Activated gamma-delta T cell treated with anti-CD3 and anti-CD28 coated beads, Interleukin-2, amount 50 U/mL, for 16 hours (primary cell): ENCODE results near the gene CRISP2.
"Not testable (repeated sequence)": the region's sequence is repeated elsewhere in the genome, so short reads cannot be mapped to it uniquely, and the experiment has no call there.

Experiments used
- DNase-seq: peaks from one replicate; pipeline ENCODE4 v3.0.0-alpha.2; 2020; ENCODE audit warnings: low read depth

Gene CRISP2

GRCh38 chr6:49713346-49713745 lies at the start of gene CRISP2:
Gene CRISP2 (minus strand): TSS chr6:49713543. CDS start chr6:49709196, 4,347 bp downstream.
- DNase-seq = no peak

GRCh38 chr6:49744259-49744658 lies 30.9 kb upstream of the CRISP2 start, which contains the start of gene CRISP3:
Gene CRISP3 (minus strand): TSS chr6:49744388. CDS start chr6:49744367, 21 bp downstream.
- DNase-seq = no peak

- no peak for DNase-seq
These were observed 30.1 kb upstream of the CRISP2 start for GRCh38 chr6:49743429-49743828.

- no peak for DNase-seq
These were observed 26.1 kb upstream of the CRISP2 start for GRCh38 chr6:49739423-49739822.

GRCh38 chr6:49736017-49736508 lies 22.7 kb upstream of the CRISP2 start:
- DNase-seq = no peak

DNA sequence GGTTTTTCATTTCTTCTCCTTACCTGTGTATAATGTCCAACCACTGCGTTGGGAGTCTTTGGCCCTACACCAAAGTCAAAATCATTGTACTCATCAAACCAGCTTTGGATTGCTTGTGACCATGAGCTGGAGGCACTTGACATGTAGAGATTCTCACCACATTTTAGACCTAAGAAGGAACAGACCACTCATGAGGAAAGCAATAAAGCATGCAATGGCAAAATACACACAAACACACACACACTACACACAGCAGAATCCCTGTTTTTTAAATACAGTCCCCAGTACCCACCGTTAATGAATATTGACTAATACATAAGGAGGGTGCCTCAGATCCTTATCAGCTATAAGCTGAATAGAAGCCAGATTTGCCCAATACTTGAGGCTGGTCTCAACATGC lies 20.3 kb upstream of the CRISP2 start:
- no peak for DNase-seq

GRCh38 chr6:49732781-49733180 lies 19.4 kb upstream of the CRISP2 start:
- no peak for DNase-seq

DNA sequence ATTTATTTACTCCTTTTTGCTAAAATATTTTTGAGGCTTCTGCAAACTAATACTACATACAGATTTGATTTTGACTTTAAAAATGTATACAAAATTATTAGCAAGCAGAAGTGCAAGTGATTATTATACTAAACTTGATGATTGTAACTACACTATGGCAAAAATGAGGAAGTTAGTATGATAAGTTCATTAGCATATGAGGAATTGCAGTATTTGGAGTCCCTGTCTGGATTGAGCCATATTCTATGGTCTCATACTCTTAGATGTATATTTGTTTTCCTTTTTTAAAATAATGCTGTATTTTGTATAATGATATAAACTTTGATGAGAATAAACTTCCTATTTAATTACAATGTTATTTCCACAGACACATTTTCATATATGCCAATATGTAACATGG lies 16.9 kb upstream of the CRISP2 start:
- no peak for DNase-seq

- not testable (repeated sequence) for DNase-seq
These were observed 10.6 kb upstream of the CRISP2 start for GRCh38 chr6:49723917-49724316.

GRCh38 chr6:49721297-49721696 lies 8.0 kb upstream of the CRISP2 start:
- DNase-seq = no peak

DNA sequence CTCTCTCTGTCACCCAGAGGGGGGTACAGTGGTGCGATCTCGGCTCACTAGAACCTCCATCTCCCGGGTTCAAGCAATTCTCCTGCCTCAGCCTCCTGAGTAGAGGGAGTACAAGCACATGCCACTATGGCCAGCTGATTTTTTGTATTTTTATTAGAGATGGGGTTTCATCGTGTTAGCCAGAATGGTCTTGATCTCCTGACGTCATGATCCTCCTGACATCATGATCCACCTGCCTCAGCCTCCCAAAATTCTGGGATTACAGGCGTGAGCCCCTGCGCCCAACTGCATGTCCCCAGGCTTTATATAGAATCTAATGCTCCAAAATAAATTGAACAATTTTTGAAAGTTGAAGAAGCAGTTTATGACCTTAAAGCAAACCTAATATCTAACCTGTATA lies 7.0 kb upstream of the CRISP2 start:
- DNase-seq = no peak

DNA sequence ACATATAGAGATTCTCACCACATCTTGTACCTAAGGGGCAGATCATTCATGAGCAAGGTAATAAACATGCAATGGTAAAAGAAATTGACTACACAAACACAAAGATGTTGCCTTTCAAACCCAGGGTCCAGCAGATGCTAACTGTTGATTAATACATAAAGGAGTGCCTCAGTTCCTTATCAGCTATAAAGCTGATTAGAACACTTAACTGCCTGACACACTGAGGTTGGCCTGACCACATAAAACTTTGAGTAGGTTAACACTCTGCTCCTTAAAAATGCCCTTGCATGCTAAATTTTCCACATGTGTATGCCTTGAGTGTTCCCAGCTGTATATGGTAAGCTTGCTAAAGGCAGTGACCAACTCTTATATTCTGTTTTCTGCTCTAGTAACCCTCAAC lies 14.9 kb downstream of the CRISP2 start:
- DNase-seq = no peak

DNA sequence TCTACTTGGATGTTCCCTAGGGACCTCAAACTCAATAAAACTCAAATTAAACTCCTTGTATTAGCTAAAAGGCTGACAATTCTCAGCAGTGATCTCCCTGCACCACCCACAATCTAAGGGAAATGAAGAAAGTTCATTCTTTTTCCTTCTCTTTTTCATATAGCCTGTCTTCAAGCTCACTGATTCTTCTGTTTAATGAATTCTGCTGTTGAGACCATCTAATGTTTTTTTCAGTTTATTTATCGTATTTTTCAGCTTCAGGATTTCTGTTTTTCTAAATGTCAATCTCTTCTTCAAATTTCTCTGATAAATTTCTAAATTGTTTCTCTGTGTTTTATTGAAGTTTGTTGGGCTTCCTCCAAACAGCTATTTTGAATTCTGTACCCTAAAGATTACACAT lies 19.8 kb downstream of the CRISP2 start:
- DNase-seq = no peak

GRCh38 chr6:49692534-49692933 lies 20.8 kb downstream of the CRISP2 start:
- DNase-seq = no peak

- DNase-seq = no peak
These were observed 36.6 kb downstream of the CRISP2 start for GRCh38 chr6:49676671-49677281.

DNA sequence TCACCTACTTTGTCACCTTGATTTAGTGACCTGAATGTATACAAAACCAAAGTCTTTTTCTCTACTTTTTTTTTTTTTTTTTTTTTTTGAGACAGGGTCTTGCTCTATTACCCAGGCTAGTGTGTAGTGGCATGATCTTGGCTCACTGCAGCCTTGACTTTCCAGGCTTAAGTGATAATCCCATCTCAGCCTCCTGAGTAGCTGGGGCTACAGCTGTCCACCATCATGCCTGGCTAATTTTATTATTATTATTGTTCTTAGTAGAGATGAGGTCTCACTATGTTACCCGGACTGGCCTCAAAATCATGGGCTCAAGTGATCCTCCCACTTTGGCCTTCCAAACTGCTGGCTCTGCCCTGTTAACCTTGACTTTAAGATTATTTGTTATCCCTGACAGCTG lies 37.5 kb downstream of the CRISP2 start:
- DNase-seq = no peak

DNA sequence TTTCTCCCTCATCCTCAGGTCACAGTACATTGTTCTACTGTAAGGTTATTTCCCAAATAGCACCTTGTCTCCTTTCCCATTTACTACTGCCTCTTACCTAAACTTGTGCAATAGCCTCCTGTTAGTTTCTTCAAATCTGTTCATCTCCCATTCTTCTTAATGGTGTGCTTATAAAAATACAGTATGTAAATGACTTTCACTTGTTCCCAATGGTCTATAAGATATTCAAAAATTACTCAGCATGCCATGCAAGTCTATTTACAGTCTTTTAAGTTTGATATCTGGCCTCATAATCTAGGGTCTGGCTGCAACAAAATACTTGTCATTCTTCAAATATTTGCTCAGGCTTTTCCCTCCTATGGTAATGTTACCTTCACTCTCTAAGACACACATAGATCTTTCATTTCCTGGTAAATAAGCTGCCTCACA lies 45.2 kb downstream of the CRISP2 start:
- DNase-seq = no peak

DNA sequence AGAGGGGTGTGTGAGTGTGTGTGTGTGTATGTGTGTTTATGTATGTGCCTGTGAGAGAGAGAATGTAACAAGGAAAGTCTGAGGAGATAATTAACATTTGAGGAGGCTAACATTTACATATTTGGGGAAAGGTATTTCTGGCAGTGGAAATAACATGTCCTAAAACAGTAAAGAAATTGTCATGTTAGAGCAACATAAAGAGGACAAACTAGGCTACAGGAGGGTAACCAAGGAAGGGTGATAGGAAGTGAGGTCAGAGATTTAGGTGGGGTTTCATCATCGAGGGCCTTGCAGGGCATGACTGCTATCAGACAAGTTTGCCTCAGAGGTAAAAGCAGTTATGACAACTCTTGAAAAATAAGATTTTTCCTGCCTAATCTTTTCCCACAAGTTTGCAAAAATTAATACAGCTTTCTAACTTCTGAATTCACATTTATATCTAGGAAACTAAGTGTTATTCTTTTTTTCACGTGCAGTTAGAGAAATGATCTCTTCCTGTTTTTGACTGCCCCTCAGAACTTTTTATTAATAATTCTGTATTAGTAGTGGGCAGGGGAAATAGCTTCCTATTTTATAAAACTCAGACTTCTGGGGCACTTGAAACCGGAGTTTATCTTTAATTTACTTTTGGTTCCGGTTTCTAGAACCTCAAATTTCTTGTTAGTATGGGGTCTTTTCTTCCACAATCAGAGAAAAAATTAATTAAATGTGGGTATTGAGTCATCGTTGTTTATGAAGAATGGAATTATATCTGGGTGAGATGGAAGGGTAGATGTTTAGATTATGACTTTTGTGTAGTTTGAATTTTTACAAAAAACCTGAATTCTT lies 46.2 kb downstream of the CRISP2 start:
- no peak for DNase-seq

DNA sequence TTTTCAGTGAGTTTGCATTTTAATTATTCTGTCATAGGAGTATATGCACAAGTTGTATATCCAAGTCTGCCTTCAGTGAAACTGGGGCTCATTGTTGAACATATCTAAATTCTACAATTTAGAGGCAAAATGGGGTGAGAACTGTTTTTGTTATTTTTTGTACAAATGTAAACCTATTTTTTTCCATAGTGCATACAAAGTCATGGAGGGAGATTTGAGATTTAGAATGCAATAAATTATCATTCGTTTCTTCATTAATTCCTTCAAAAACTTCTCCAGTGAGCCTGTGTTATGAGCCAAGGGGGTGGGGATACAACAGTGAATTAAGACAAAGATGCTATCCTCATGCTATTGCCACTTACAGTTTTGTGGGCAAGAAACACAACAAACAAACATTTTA lies 46.9 kb downstream of the CRISP2 start:
- DNase-seq = no peak

DNA sequence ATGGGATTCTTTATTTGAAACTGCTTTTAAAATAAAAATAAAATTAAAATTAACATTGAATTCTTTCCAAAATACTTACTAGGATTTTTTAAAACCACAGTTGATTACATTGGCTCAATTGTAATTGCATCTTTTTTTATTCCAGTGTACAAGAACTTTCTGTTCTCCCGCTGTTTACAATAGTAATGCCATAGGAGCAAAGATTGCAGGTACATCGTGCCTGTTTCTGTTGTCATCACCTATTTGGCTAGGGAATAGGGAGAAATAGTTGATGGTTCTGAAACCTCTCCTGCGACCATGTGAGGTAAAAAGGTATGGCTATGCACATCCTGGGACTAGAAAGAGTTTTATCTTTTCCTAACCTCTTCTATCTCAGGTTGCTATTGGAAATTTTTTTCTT lies 48.5 kb downstream of the CRISP2 start:
- no peak for DNase-seq

- not testable (repeated sequence) for DNase-seq
These were observed 49.3 kb downstream of the CRISP2 start for GRCh38 chr6:49664054-49664453.

- no peak for DNase-seq
These were observed 50.5 kb downstream of the CRISP2 start for GRCh38 chr6:49662892-49663261.

DNA sequence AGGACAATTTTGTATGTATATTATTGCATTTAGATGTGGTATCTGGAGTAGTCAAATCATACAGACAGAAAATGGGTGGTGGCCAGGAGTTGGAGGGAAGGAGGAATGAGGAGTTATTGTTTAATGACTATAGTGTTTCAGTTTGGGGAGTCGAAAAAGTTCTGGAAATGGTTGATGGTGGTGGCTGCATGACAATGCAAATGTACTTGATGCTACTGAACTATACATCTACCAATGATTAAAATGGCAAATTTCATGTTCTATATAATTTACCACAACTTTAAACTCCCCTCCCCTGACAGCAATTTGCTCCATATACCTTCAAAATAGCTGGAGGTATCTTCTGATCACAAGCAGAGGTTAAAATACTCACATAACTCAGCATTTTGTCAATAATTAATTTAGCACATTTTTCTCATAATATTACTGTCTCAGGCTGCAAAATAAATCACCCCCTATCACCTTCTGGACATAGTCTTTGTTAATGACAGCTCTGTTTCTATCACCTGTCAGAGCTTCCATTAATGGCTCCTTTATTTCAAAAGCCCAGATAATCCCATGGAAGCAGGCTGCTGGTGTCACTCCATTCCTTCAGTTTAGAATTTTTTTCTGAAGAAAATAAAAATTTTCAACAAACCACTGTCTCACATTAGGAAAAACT lies 51.0 kb downstream of the CRISP2 start:
- DNase-seq = no peak
